A673 (cell line): Measurements from ENCODE around the gene ITIH6.

Experiments used
- CTCF ChIP-seq: fragments of 300-800, 200-600 bp; sonication (generic); conservative IDR thresholded peaks from 2 replicates; pipeline ENCODE4 v1.5.1; 2017; ENCODE audit warnings: low read depth, mild to moderate bottlenecking, antibody characterized with exemption, low read length, moderate library complexity, mixed read lengths
- EZH2 ChIP-seq: fragments of 200-600 bp; sonication (generic); IDR thresholded peaks from 2 replicates; pipeline ENCODE4 v1.6.1; 2017; ENCODE audit warnings: borderline replicate concordance, low read depth, mild to moderate bottlenecking, mixed read lengths, antibody characterized with exemption, low read length; ENCODE audit not compliant: poor library complexity, severe bottlenecking

GRCh38 chrX:54824722-54825121 lies 26.7 kb upstream of the ITIH6 start:
- TF ChIP-seq CTCF (no peak), EZH2 (no peak)
